Colonic mucosa (tissue), 4 donors: ENCODE measurements around the gene KCNK7. TPM values are rescaled to one million over a fixed set of nuclear protein-coding genes. Genes with fewer than 3 reads are reported as not detected.

Experiments used
- DNase-seq: peaks from one replicate; pipeline ENCODE4 v3.0.0-alpha.2; 2020
- H3K27ac ChIP-seq: fragments of 200-600 bp; one replicate; pipeline ENCODE4 v1.8.0; 2021
- H3K27me3 ChIP-seq: fragments of 200-600 bp; one replicate; pipeline ENCODE4 v1.8.0; 2021
- H3K36me3 ChIP-seq: fragments of 200-600 bp; one replicate; pipeline ENCODE4 v1.8.0; 2021
- H3K4me1 ChIP-seq: fragments of 200-600 bp; one replicate; pipeline ENCODE4 v1.8.0; 2021; ENCODE audit warnings: mild to moderate bottlenecking
- H3K4me3 ChIP-seq: fragments of 200-600 bp; one replicate; pipeline ENCODE4 v1.8.0; 2021
- H3K9ac ChIP-seq, 2 donors: one replicate each; pipeline ENCODE4 v1.7.0; 2013; ENCODE audit warnings: control low read depth in 2 of 2, low read depth in 2 of 2, low read length in 2 of 2
- H3K9me3 ChIP-seq: fragments of 200-600 bp; one replicate; pipeline ENCODE4 v1.8.0; 2021
- intact Hi-C: fragments of 100-400 bp; cut with DNase I; formaldehyde crosslinking; loops from one replicate; pipeline ENCODE4 v1.14.1; 2022
- microRNA-seq: library from miRNA; unstranded; fragments of <30 nt; microRNA quantifications from one replicate; pipeline ENCODE4, GENCODE V29; 2019
- total RNA-seq, 2 donors: library from RNA; stranded (reverse); fragmentation: NEBNext Ultra II Directional in 1 of 2; extraction: Animal tissue kit (Norgen Biotek cat#: 25700) in 1 of 2; gene quantifications; one replicate each; pipeline ENCODE4 v1.2.1, GENCODE V29; 2021
- TF ChIP-seq, protein P1 (sequence below): fragments of 200-600 bp; IDR thresholded peaks from one replicate; pipeline ENCODE4 v1.8.0; 2022; ENCODE audit warnings: antibody characterized with exemption, mild to moderate bottlenecking
- donor health status: healthy.
- donor health status: DM: no; HTN: no; CAD: no.
- donor health status: DM: no; HTN: no; CAD: no.

The KCNK7 gene
- total RNA-seq, 2 donors from 2014 or later, result 0.40 to 0.69 TPM

DNA sequence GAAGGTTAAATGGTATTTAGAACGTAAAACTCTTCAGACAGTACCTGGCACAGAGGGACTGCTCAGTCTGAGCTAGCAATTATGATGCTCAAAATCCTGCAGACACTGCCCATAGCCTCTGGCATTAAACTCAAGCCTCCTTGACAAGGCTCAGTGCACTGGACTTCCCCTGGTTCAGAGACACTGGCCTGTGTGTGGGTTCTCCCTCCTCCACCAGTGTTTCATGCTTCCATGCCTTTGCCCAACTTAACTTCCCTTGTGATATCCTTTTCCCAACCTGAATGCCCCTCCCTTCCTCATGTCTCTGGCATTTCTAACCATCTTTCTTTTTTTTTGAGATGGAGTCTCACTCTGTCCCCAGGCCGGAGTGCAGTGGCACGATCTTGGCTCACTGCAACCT, 46.5 kb downstream of the KCNK7 start:
- no peaks in the 10 kb centered on the region for H3K36me3 ChIP-seq

DNA sequence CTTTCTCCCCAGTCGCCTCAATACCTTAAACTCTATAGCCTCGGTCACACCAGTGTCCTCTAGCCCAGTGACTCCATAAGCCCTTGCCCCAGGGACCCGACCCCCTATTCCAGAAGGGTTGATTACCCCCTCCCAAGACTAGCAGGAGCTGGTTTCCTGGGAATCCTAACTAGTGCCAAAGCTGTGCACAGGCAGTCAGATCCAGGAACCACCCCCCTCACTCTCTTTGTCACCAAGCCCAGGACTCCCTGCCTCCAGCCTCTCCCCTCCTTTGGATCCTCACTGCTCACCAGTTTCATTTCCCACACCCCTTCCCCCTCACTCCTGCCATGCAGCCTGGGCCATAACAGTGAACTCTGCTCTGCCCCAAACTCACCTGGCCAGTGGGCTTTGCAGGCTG, 47.2 kb downstream of the KCNK7 start:
- Histone ChIP-seq H3K27me3 (no peaks in the 10 kb centered on the region), H3K4me3 (no peak overlapping the region), H3K9ac (no peak overlapping the region), H3K27ac (no peak overlapping the region), H3K36me3 (no peaks in the 10 kb centered on the region), H3K9me3 (no peaks in the 10 kb centered on the region), H3K4me1 (peaks cover 7% of the 10 kb centered on the region)
- DNase-seq, result no peak
- TF ChIP-seq, protein P1, sequence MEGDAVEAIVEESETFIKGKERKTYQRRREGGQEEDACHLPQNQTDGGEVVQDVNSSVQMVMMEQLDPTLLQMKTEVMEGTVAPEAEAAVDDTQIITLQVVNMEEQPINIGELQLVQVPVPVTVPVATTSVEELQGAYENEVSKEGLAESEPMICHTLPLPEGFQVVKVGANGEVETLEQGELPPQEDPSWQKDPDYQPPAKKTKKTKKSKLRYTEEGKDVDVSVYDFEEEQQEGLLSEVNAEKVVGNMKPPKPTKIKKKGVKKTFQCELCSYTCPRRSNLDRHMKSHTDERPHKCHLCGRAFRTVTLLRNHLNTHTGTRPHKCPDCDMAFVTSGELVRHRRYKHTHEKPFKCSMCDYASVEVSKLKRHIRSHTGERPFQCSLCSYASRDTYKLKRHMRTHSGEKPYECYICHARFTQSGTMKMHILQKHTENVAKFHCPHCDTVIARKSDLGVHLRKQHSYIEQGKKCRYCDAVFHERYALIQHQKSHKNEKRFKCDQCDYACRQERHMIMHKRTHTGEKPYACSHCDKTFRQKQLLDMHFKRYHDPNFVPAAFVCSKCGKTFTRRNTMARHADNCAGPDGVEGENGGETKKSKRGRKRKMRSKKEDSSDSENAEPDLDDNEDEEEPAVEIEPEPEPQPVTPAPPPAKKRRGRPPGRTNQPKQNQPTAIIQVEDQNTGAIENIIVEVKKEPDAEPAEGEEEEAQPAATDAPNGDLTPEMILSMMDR, result no peak
- intact Hi-C loops, result no loop called here

More for the DNA sequence above, 46.5 kb downstream of the KCNK7 start:
- DNase-seq, result no peak
- Histone ChIP-seq H3K9me3 (no peaks in the 10 kb centered on the region), H3K9ac (no peak overlapping the region), H3K27me3 (no peaks in the 10 kb centered on the region), H3K27ac (no peak overlapping the region), H3K4me3 (no peak overlapping the region), H3K4me1 (peaks cover 7% of the 10 kb centered on the region)
- intact Hi-C loops, result no loop called here
- TF ChIP-seq, protein P1, result no peak

DNA sequence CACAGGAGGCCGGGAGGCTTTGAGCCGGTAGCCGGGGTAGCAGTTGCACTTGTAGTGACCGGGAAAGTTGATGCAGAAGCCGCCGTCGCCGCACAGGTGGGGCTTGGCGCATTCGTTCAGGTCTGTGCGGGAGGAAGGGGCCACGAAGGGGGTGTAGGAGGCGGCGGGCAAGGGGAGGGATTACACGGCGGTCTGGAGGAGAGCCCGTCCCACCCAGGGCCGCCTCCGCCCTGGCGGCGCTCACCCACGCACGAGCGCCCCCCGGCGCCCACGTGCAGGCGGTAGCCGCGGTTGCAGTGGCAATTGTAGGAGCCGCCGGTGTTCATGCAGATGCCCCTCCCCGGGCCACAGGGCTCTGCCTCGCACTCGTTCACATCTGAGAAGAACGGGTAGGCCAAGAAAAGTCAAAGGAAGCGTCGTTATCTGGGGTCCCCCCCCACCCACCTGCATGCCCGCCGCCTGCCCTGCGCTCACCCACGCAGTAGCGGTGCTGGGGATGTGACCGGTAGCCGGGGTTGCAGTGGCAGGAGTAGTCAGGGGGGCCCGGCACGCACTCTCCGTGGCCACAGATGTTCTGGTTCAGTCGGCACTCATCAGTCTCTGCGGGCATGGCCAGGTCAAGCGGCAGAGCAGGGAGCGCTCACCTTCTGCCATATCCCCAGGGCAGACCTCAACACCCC, 48.0 kb downstream of the KCNK7 start:
- Histone ChIP-seq H3K27ac (no peak overlapping the region), H3K4me3 (no peak overlapping the region), H3K36me3 (no peaks in the 10 kb centered on the region), H3K27me3 (no peaks in the 10 kb centered on the region), H3K9me3 (no peaks in the 10 kb centered on the region), H3K4me1 (peaks cover 7% of the 10 kb centered on the region), H3K9ac (no peak overlapping the region)
- intact Hi-C loops, result no loop called here
- TF ChIP-seq, protein P1, result no peak
- no peak for DNase-seq

DNA sequence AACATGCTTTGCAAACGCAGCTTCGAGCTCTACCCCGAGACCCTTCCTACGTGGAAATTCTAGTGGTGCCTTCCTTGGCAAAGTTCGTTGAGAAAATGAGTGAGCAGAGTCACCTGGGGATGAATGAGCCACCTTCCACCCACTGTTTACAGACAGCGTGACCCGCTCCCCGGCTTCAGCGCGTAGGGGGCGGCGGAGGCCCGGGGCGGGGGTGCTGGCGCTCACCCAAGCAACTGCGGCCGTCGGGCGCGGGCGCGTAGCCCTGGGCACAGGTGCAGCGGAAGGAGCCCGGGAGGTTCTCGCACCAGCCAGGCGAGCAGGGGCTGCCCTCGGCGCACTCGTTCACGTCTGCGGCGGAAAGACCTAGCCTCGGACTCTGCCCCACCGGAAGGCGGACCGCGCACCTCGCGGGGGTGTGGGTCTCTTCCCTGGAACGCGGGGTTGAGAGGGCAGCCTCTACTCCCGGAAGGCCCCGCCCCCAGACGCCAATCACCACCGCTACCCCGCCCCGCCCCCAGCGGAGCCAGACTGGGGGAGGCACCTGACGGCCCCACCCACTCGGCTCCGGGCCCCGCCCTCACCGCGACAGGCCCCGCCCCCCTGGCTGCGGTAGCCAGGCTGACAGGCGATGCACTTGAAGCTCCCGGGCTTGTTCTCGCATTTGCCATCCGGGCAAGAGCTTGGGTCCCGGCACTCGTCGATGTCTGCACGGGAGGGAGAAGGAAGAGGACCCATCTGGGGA, 49.2 kb downstream of the KCNK7 start:
- Histone ChIP-seq H3K27ac (peak overlapping the region; percentile 80), H3K4me3 (peak overlapping the region; percentile 56), H3K9me3 (no peaks in the 10 kb centered on the region), H3K4me1 (no peaks in the 10 kb centered on the region), H3K9ac (peak overlapping the region; percentile 56 to 84), H3K27me3 (no peaks in the 10 kb centered on the region), H3K36me3 (no peaks in the 10 kb centered on the region)
- TF ChIP-seq, protein P1, result no peak
- intact Hi-C loops, result no loop called here
- peak; percentile 99 for DNase-seq

DNA sequence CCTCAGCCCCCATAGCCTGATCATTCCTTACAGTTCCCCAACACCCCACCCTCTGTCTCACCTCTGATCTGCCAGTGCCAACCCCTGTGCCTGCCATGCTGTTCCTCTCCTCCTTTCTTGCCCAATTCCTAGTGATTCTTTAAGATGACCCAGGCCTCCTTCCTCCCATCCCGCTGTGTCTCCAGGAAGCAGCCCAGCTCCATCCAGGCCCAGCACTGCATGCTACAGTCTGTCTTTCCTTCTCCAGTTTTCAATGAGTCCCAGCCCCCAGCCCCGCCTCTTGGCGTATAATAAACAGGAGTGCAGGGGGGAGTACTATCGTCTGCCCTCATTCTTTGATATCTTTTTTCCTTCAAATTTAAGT, 49.8 kb downstream of the KCNK7 start:
- TF ChIP-seq, protein P1, result no peak
- Histone ChIP-seq H3K4me3 (peak overlapping the region; percentile 56), H3K4me1 (peaks cover 3% of the 10 kb centered on the region), H3K36me3 (no peaks in the 10 kb centered on the region), H3K9me3 (no peaks in the 10 kb centered on the region), H3K27me3 (no peaks in the 10 kb centered on the region), H3K9ac (peak overlapping the region; percentile 56 to 84), H3K27ac (peak overlapping the region; percentile 80)
- intact Hi-C loops, result no loop called here
- peak; percentile 43 for DNase-seq

Small RNA genes lying within 50 kb of the gene (microRNA-seq; reads per million reads assigned to microRNA genes)
- not detected for gene MIR4690

Other genes with a start within 250 kb of the KCNK7 start
- under 1 TPM; 0.48 to 0.77 TPM for gene TIGD3, start 241.0 kb downstream of the KCNK7 start, total RNA-seq
- gene SLC25A45, start 213.2 kb downstream of the KCNK7 start, total RNA-seq, result 1 to 10 TPM; 4.4 to 6.9 TPM
- 10 to 100 TPM; 30.7 to 43.9 TPM for gene FRMD8, start 209.2 kb downstream of the KCNK7 start, total RNA-seq
- gene NEAT1, start 173.0 kb downstream of the KCNK7 start, total RNA-seq, result 100 to 1,000 TPM; 269 to 502 TPM
- gene MALAT1, start 96.8 kb downstream of the KCNK7 start, total RNA-seq, result 1,000 to 10,000 TPM; 4,716 to 6,071 TPM
- gene SCYL1, start 70.7 kb downstream of the KCNK7 start, total RNA-seq, result 10 to 100 TPM; 59.2 to 84.1 TPM
- 10 to 100 TPM; 27.3 to 31.1 TPM for gene LTBP3, start 37.4 kb downstream of the KCNK7 start, total RNA-seq
- 10 to 100 TPM; 16.6 to 30.8 TPM for gene ZNRD2, start 25.3 kb downstream of the KCNK7 start, total RNA-seq
- gene FAM89B, start 23.3 kb downstream of the KCNK7 start, total RNA-seq, result 10 to 100 TPM; 27.4 to 32.2 TPM
- gene EHBP1L1, start 19.7 kb downstream of the KCNK7 start, total RNA-seq, result 10 to 100 TPM; 58.5 to 78.5 TPM
- 100 to 1,000 TPM in 1 of 2 donors, 10 to 100 TPM in 1; 92.7 to 102 TPM for gene MAP3K11, start 18.4 kb upstream of the KCNK7 start, total RNA-seq
- gene PCNX3, start 20.0 kb upstream of the KCNK7 start, total RNA-seq, result 10 to 100 TPM; 41.5 to 72.4 TPM
- gene SIPA1, start 42.3 kb upstream of the KCNK7 start, total RNA-seq, result 10 to 100 TPM; 21.0 to 33.0 TPM
- gene RELA, start 67.1 kb upstream of the KCNK7 start, total RNA-seq, result 10 to 100 TPM; 58.7 to 68.3 TPM
- gene KAT5, start 116.5 kb upstream of the KCNK7 start, total RNA-seq, result 10 to 100 TPM; 65.3 to 83.4 TPM
- gene RNASEH2C, start 125.0 kb upstream of the KCNK7 start, total RNA-seq, result 10 to 100 TPM; 26.1 to 58.1 TPM
- 10 to 100 TPM; 17.6 to 20.1 TPM for gene AP5B1, start 185.2 kb upstream of the KCNK7 start, total RNA-seq
- 10 to 100 TPM; 29.0 to 32.9 TPM for gene OVOL1, start 191.3 kb upstream of the KCNK7 start, total RNA-seq
- gene SNX32, start 238.2 kb upstream of the KCNK7 start, total RNA-seq, result 1 to 10 TPM; 1.6 to 1.9 TPM